A549 (cell line): ENCODE data around the gene CTBP1. TPM values are rescaled to one million over a fixed set of nuclear protein-coding genes. Genes with fewer than 3 reads are reported as not detected.

Experiments used
- ATAC-seq, 2 experiments: fragments of 200-7000 bp in 1 of 2; fragments of >200 bp in 1 of 2; cut with Nextera tagmentation in 1 of 2; cut with Tn5 transposase in 1 of 2; 3 replicates each; pipeline versions ENCODE4 v1.8.0 to v1.9.1; 2018 to 2020; ENCODE audit warnings: mild to moderate bottlenecking in 1 of 2, moderate library complexity in 1 of 2
- CTCF ChIA-PET: fragments of 300-600 bp; sonication (Branson Sonifier 250); formaldehyde crosslinking; extraction: SDS; loops from one replicate; lab custom pipeline; 2021; ENCODE audit warnings: antibody characterized with exemption, inconsistent platforms; lab: Yijun Ruan, JAX
- POLR2A ChIA-PET: fragments of 350-600 bp; formaldehyde crosslinking; extraction: SDS; loops from one replicate; lab custom pipeline; 2021; ENCODE audit warnings: antibody characterized with exemption, inconsistent platforms; lab: Yijun Ruan, JAX
- DNase-seq, 2 experiments: peaks; one replicate each; pipeline versions ENCODE4 v3.0.0 to v3.0.0-alpha.2; 2011 to 2016; ENCODE audit warnings: low read depth in 1 of 2, low spot score in 1 of 2
- FAIRE-seq: peaks from 2 replicates; lab custom pipeline; 2011; peaks lifted over from hg19 to GRCh38; lab: Jason Lieb, UNC
- H3K27ac ChIP-seq, 2 experiments: fragments of >200 bp; sonication (Bioruptor Twin); formaldehyde crosslinking; 3 replicates each; pipeline ENCODE4 v1.5.1; 2016 to 2017
- H3K4me1 ChIP-seq: fragments of >200 bp; sonication (Bioruptor Twin); formaldehyde crosslinking; 3 replicates; pipeline ENCODE4 v1.6.1; 2016
- H3K4me2 ChIP-seq: fragments of >200 bp; sonication (Bioruptor Twin); formaldehyde crosslinking; 3 replicates; pipeline ENCODE4 v1.6.1; 2016
- H3K4me3 ChIP-seq: fragments of >200 bp; sonication (Bioruptor Twin); formaldehyde crosslinking; 3 replicates; pipeline ENCODE4 v1.5.1; 2016
- H3K9me3 ChIP-seq: fragments of >200 bp; sonication (Bioruptor Twin); formaldehyde crosslinking; 3 replicates; pipeline ENCODE4 v1.6.1; 2016
- ATOH8 ChIP-seq: fragments of 250-450 bp; sonication (Bioruptor Pico); IDR thresholded peaks from 2 replicates; pipeline ENCODE4 v1.5.0; 2020; ENCODE audit warnings: low read depth, mild to moderate bottlenecking, moderate library complexity
- BCL3 ChIP-seq: fragments of >200 bp; sonication (Bioruptor Twin); formaldehyde crosslinking; IDR thresholded peaks from 3 replicates; pipeline ENCODE4 v1.6.1; 2016
- CBX8 ChIP-seq: fragments of 200-600 bp; sonication (generic); IDR thresholded peaks from 2 replicates; pipeline ENCODE4 v1.6.1; 2016
- CHD2 ChIP-seq: fragments of 150-350 bp; IDR thresholded peaks from 2 replicates; pipeline ENCODE4 v1.6.1; 2014; ENCODE audit warnings: low read length; ENCODE audit not compliant: partially characterized antibody
- CTCF ChIP-seq: fragments of >200 bp; sonication (Bioruptor Twin); formaldehyde crosslinking; IDR thresholded peaks from 3 replicates; pipeline ENCODE4 v1.5.1; 2016
- EHMT2 ChIP-seq: fragments of 200-600 bp; sonication (generic); IDR thresholded peaks from 2 replicates; pipeline ENCODE4 v1.6.1; 2016; ENCODE audit warnings: antibody characterized with exemption, low read depth, mild to moderate bottlenecking, moderate library complexity
- ELK1 ChIP-seq: fragments of 150-350 bp; IDR thresholded peaks from 2 replicates; pipeline ENCODE4 v1.6.1; 2014; ENCODE audit warnings: low read depth, mild to moderate bottlenecking, low read length
- FOXS1 ChIP-seq: fragments of 250-450 bp; sonication (Bioruptor Pico); IDR thresholded peaks from 2 replicates; pipeline ENCODE4 v1.5.0; 2020; ENCODE audit warnings: mild to moderate bottlenecking, moderate library complexity
- HDAC2 ChIP-seq: fragments of 200-600 bp; sonication (generic); IDR thresholded peaks from 2 replicates; pipeline ENCODE4 v1.6.1; 2016
- HOXB13 ChIP-seq: fragments of 250-450 bp; sonication (Bioruptor Pico); IDR thresholded peaks from 2 replicates; pipeline ENCODE4 v1.5.0; 2020; ENCODE audit warnings: low read depth, mild to moderate bottlenecking, moderate library complexity
- JUNB ChIP-seq: fragments of >200 bp; sonication (Bioruptor Twin); formaldehyde crosslinking; IDR thresholded peaks from 2 replicates; pipeline ENCODE4 v1.6.1; 2016
- KDM5A ChIP-seq: fragments of 200-600 bp; sonication (generic); IDR thresholded peaks from 2 replicates; pipeline ENCODE4 v1.6.1; 2016; ENCODE audit warnings: antibody characterized with exemption, mild to moderate bottlenecking
- MAX ChIP-seq: IDR thresholded peaks from 2 replicates; pipeline ENCODE4 v1.6.1; 2012
- MAZ ChIP-seq: fragments of 150-350 bp; IDR thresholded peaks from 2 replicates; pipeline ENCODE4 v1.6.1; 2014; ENCODE audit warnings: antibody characterized with exemption, low read depth, low read length, borderline replicate concordance
- PHF8 ChIP-seq: fragments of 200-600 bp; sonication (generic); IDR thresholded peaks from 2 replicates; pipeline ENCODE4 v1.6.1; 2016; ENCODE audit warnings: low read depth, mild to moderate bottlenecking, antibody characterized with exemption, moderate library complexity, borderline replicate concordance
- RAD21 ChIP-seq, 2 experiments: fragments of >200 bp in 1 of 2; sonication (Bioruptor Twin) in 1 of 2; formaldehyde crosslinking in 1 of 2; IDR thresholded peaks in 1 of 2; conservative IDR thresholded peaks in 1 of 2; 2 replicates in 1 of 2; 3 replicates in 1 of 2; pipeline ENCODE4 v1.6.1; 2012 to 2018; ENCODE audit warnings: inconsistent platforms in 1 of 2
- RCOR1 ChIP-seq: fragments of 150-350 bp; IDR thresholded peaks from 2 replicates; pipeline ENCODE4 v1.6.1; 2014; ENCODE audit warnings: antibody characterized with exemption, low read length, low read depth
- REST ChIP-seq: fragments of 200-600 bp; sonication (generic); IDR thresholded peaks from 2 replicates; pipeline ENCODE4 v1.6.1; 2016; ENCODE audit warnings: antibody characterized with exemption, mild to moderate bottlenecking, moderate library complexity
- RFX5 ChIP-seq: fragments of 450-650 bp; IDR thresholded peaks from 2 replicates; pipeline ENCODE4 v1.7.1; 2014; ENCODE audit warnings: antibody characterized with exemption, mild to moderate bottlenecking, moderate library complexity
- RNF2 ChIP-seq: fragments of 200-600 bp; sonication (generic); IDR thresholded peaks from 2 replicates; pipeline ENCODE4 v1.6.1; 2016; ENCODE audit warnings: low read depth, mild to moderate bottlenecking, antibody characterized with exemption, moderate library complexity, borderline replicate concordance
- TFCP2L1 ChIP-seq: fragments of 250-450 bp; sonication (Bioruptor Pico); IDR thresholded peaks from 2 replicates; pipeline ENCODE4 v1.5.0; 2021; ENCODE audit warnings: mild to moderate bottlenecking
- TP53 ChIP-seq: fragments of 250-450 bp; sonication (Bioruptor Pico); IDR thresholded peaks from 2 replicates; pipeline ENCODE4 v1.5.0; 2021; ENCODE audit warnings: mild to moderate bottlenecking, moderate library complexity
- ZC3H11A ChIP-seq: fragments of 450-650 bp; IDR thresholded peaks from 2 replicates; pipeline ENCODE4 v1.6.1; 2014; ENCODE audit warnings: antibody characterized with exemption, mild to moderate bottlenecking
- ZFP36 ChIP-seq: fragments of 450-650 bp; IDR thresholded peaks from 2 replicates; pipeline ENCODE4 v1.6.1; 2014; ENCODE audit warnings: borderline replicate concordance; ENCODE audit not compliant: partially characterized antibody
- WGBS: methylation state at CpG from one replicate; pipeline ENCODE4 v1.1.6; 2017; ENCODE audit errors: missing lambda C conversion rate; 5-methylcytosine and 5-hydroxymethylcytosine counted together
- polyA plus RNA-seq, 4 experiments: library from polyadenylated mRNA; depleted of rRNA in 3 of 4; stranded (reverse); fragments of >200 nt; fragmentation: RNase III in 1 of 4; extraction: RNeasy Plus Mini Kit Qiagen cat#74134 plus additional on column Dnase treatment in 1 of 4; gene quantifications; 2 replicates in 3 of 4; 3 replicates in 1 of 4; pipeline ENCODE4 v1.2.3, GENCODE V29; 2011 to 2017

CTBP1 gene
- polyA plus RNA-seq, 2 of the 4 experiments (the other 2 are of a cell fraction): 43.1 to 93.1 TPM

- no peak for TF ChIP-seq CHD2
- TF ChIP-seq JUNB: no peak
- TF ChIP-seq ZC3H11A: no peak
- no peak for TF ChIP-seq FOXS1 (CRISPR knock-in tag)
- no peak for TF ChIP-seq REST
- no peak for TF ChIP-seq TFCP2L1
- Histone ChIP-seq H3K4me3 (no peak overlapping the region), H3K9me3 (no peaks in the 10 kb centered on the region), H3K4me2 (no peak overlapping the region), H3K27ac (no peak overlapping the region), H3K4me1 (no peaks in the 10 kb centered on the region)
- ChIA-PET POLR2A (no interaction called here), CTCF (no interaction called here)
- DNase-seq (no peak), FAIRE-seq (no peak), ATAC-seq (no peak)
- 97% methylated on average over 13 of the region's 16 CpGs for WGBS
Observed at GRCh38 chr4:1227816-1228215, 21.1 kb downstream of the CTBP1 start.

DNA sequence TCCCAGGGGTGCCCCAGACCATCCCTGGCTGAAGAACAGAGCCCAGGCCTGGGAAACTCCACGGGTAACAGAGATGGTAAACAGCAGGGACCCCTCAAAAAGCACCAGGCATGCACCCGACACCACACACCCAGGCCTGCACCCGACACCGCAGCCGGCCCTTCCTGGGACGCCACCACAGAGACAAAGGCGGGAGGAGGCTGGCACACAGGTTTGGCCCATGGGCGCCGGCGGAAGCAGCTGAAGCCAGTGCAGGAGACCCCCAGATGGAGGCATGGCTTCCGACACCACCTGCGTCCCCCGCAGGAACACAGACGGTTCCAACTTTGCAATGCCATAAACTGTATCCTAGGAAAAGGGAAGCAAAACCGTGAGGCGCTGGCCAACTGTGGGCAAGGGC is 22.3 kb downstream of the CTBP1 start:
- no peaks in the 10 kb centered on the region for H3K9me3 ChIP-seq
- POLR2A ChIA-PET: no interaction called here
- H3K27ac ChIP-seq: no peak overlapping the region
- no peak overlapping the region for H3K4me3 ChIP-seq
- FAIRE-seq (no peak), DNase-seq (no peak), ATAC-seq (no peak)
- 97% methylated on average over 14 of the region's 16 CpGs for WGBS
- CTCF ChIA-PET: no interaction called here
- no peaks in the 10 kb centered on the region for H3K4me1 ChIP-seq
- TF ChIP-seq ZC3H11A (no peak), RFX5 (no peak), RCOR1 (no peak), HOXB13 (CRISPR knock-in tag) (no peak), TP53 (CRISPR knock-in tag) (no peak), FOXS1 (CRISPR knock-in tag) (no peak), HDAC2 (no peak), JUNB (no peak), CBX8 (no peak), ELK1 (no peak), ATOH8 (no peak), RAD21 (conservative IDR thresholded peaks at IDR 0.05 in 1 of 2, IDR thresholded peaks at IDR 0.05 in 1 of 2) (no peak)
- no peak overlapping the region for H3K4me2 ChIP-seq

DNA sequence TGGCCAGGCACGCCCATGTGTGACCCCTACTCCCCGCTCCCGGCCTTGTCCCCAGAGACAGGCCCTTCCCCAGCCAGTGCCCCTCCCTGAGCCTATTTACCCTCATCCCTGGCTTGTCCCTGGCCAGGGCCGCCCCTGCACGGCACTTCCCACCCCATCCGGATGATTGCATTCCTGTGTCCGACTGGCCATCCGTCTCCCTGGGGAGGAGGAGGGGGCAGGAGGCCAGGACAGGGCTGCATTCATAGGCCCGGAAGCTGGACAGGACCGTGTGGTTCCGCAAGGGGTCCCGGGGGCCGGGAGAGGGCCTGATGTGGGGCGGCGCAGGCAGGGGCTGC is 22.8 kb downstream of the CTBP1 start:
- Histone ChIP-seq H3K4me1 (no peaks in the 10 kb centered on the region), H3K4me2 (no peak overlapping the region), H3K9me3 (no peaks in the 10 kb centered on the region), H3K4me3 (no peak overlapping the region), H3K27ac (no peak overlapping the region)
- WGBS: 97% methylated on average over 11 of the region's 15 CpGs
- POLR2A ChIA-PET: no interaction called here
- FAIRE-seq (no peak), DNase-seq (no peak), ATAC-seq (no peak)
- CTCF ChIA-PET: no interaction called here
- no peak for TF ChIP-seq BCL3
- TF ChIP-seq PHF8: no peak
- no peak for TF ChIP-seq ZC3H11A
- TF ChIP-seq RNF2: no peak
- TF ChIP-seq HDAC2: no peak
- TF ChIP-seq MAZ: no peak
- TF ChIP-seq RFX5: no peak
- TF ChIP-seq HOXB13 (CRISPR knock-in tag): no peak
- no peak for TF ChIP-seq ATOH8
- TF ChIP-seq KDM5A: no peak
- TF ChIP-seq TFCP2L1: no peak
- TF ChIP-seq MAX: no peak
- TF ChIP-seq ZFP36: no peak
- no peak for TF ChIP-seq EHMT2
- TF ChIP-seq CTCF: no peak
